ENCODE measurements around the gene DPM2. TPM values are rescaled to one million over a fixed set of nuclear protein-coding genes. Genes with fewer than 3 reads are reported as not detected.

The DPM2 gene
- total and polyA plus RNA-seq, 2 of the 4 experiments (the other 2 are of a cell fraction) = 10.8 to 60.6 TPM

GRCh38 chr9:127917603-127918002 lies 20.1 kb downstream of the DPM2 start:
- no peak overlapping the region for H3K4me3 ChIP-seq (ENCODE audit: insufficient read depth, low read depth, low read length)
- TF ChIP-seq CHD1 (IDR thresholded peaks at IDR 0.05; ENCODE audit: low read depth, low read length) (no peak), RAD21 (IDR thresholded peaks at IDR 0.05; ENCODE audit: low read length) (no peak), RFX5 (IDR thresholded peaks at IDR 0.05; ENCODE audit: low read depth, low read length) (no peak), CEBPB (IDR thresholded peaks at IDR 0.05; ENCODE audit: low read depth, low read length) (no peak), FOS (IDR thresholded peaks at IDR 0.05; ENCODE audit: low read depth, low read length) (no peak), SMC3 (IDR thresholded peaks at IDR 0.05; ENCODE audit: low read depth, low read length) (no peak), RCOR1 (IDR thresholded peaks at IDR 0.05; ENCODE audit: insufficient replicate concordance, low read length) (no peak), ELK1 (IDR thresholded peaks at IDR 0.05; ENCODE audit: borderline replicate concordance, low read depth, low read length) (no peak), CTCF (conservative IDR thresholded peaks at IDR 0.05; ENCODE audit: low read depth, low read length) (no peak), MXI1 (IDR thresholded peaks at IDR 0.05; ENCODE audit: borderline replicate concordance, low read depth, low read length) (no peak)
- ChIA-PET CTCF (interaction anchor here (1.1 kb wide), 1 partner anchor 183 kb away, joined by 3 read pairs; no protein-coding TSS in a partner anchor), POLR2A (ENCODE audit: unreplicated experiment) (no interaction called here)
- H3K14ac ChIP-seq (replicated peaks; ENCODE audit: low read depth, low read length) = no peak overlapping the region; the same call in 1 of the 2 replicates
- dilution Hi-C loops (cut with HindIII; ENCODE audit: low sequenced_read_pairs, unreplicated experiment) (no loop called here), intact Hi-C loops (cut with micrococcal nuclease) (loop anchor here (5.0 to 10.0 kb wide), 3 partner anchors 80 to 303 kb away; partner anchors contain the start of genes FPGS and STXBP1), in situ Hi-C loops (cut with MboI; ENCODE audit: low sequenced_read_pairs) (no loop called here)
- peak overlapping the region; percentile 3 for H2BK5ac ChIP-seq (ENCODE audit: low read depth, low read length, poor library complexity, severe bottlenecking)
- no peaks in the 10 kb centered on the region for H3K27me3 ChIP-seq (ENCODE audit: control insufficient read depth, insufficient read depth, low read length)
- no TSS peak for BruUV-seq (replicated peaks)
- no peak overlapping the region for H3K9ac ChIP-seq (ENCODE audit: low read depth, low read length)
- ATAC-seq (ENCODE audit: low read depth) (no peak), DNase-seq (no peak)
- H3K56ac ChIP-seq (ENCODE audit: extremely low read depth, insufficient read depth, low read length) = no peak overlapping the region
- peak overlapping the region; percentile 74; the same call in 1 of the 2 replicates for H4K5ac ChIP-seq (ENCODE audit: low read depth, low read length)
- H4K20me1 ChIP-seq (ENCODE audit: insufficient read depth, low read length) = peaks cover 7% of the 10 kb centered on the region; the same call in 1 of the 2 replicates
- H3K4me1 ChIP-seq (ENCODE audit: control insufficient read depth, insufficient read depth, low read length) = peaks cover 27% of the 10 kb centered on the region
- peak overlapping the region; percentile 59 for H2AK5ac ChIP-seq (ENCODE audit: low read depth, low read length)
- no peaks in the 10 kb centered on the region for H3K9me3 ChIP-seq (ENCODE audit: control insufficient read depth, insufficient read depth, low read length)
- peak overlapping the region; percentile 39 for H2BK120ac ChIP-seq (ENCODE audit: low read depth, low read length)
- peak overlapping the region; percentile 18 to 80; a peak in 2 of 4 replicates for H4K8ac ChIP-seq (ENCODE audit: low read depth in 2 of 2, low read length in 2 of 2)
- peak overlapping the region; percentile 71 for H3K4ac ChIP-seq (ENCODE audit: low read depth, low read length)
- peak overlapping the region; percentile 21 for H2AK9ac ChIP-seq (replicated peaks; ENCODE audit: low read depth, low read length, poor library complexity)
- peaks cover 14% of the 10 kb centered on the region for H3K9me1 ChIP-seq (ENCODE audit: insufficient read depth, low read length)
- peaks cover 6% of the 10 kb centered on the region; the same call in 1 of the 2 replicates for H3K36me3 ChIP-seq (ENCODE audit: control insufficient read depth, insufficient read depth, low read length)
- H2BK20ac ChIP-seq (ENCODE audit: low read depth, low read length) = peak overlapping the region; percentile 3; the same call in 1 of the 2 replicates
- peak overlapping the region; percentile 48; the same call in 1 of the 2 replicates for H3K23ac ChIP-seq (ENCODE audit: low read depth, low read length)
- peak overlapping the region; percentile 36 for H4K91ac ChIP-seq (ENCODE audit: insufficient read depth, low read depth, low read length)
- no CpG with 5 or more reads among the region's 6 CpGs for WGBS, 2 experiments (ENCODE audit: extremely low coverage in 2 of 2, insufficient read length in 1 of 2)
- H2BK15ac ChIP-seq (ENCODE audit: low read depth, low read length) = peak overlapping the region; percentile 78; the same call in 1 of the 3 replicates
- peak overlapping the region; percentile 13; the same call in 1 of the 2 replicates for H3K27ac ChIP-seq (ENCODE audit: insufficient read depth, low read length)
- no peak overlapping the region for H3K4me2 ChIP-seq (ENCODE audit: low read depth, low read length)
- H3K18ac ChIP-seq (ENCODE audit: low read depth, low read length) = no peak overlapping the region
- H3K79me1 ChIP-seq (ENCODE audit: low read depth in 1 of 2, low read length in 2 of 2) = peaks cover 4 to 34% of the 10 kb centered on the region in 2 experiments
- H2AFZ ChIP-seq (replicated peaks; ENCODE audit: low read length, poor library complexity) = no peak overlapping the region

All from IMR-90 (cell line).